K562 (cell line): ENCODE data around the gene SEC14L2. TPM values are rescaled to one million over a fixed set of nuclear protein-coding genes. Genes with fewer than 3 reads are reported as not detected.

ENCODE experiments used
- CUX1 ChIP-seq: fragments of 200-800 bp; sonication (Bioruptor generic); IDR thresholded peaks from 2 replicates; pipeline ENCODE4 v1.6.1; 2016; ENCODE audit warnings: missing genetic modification characterization, missing compliant biosample characterization
- ETV5 ChIP-seq: sonication (generic); formaldehyde crosslinking; IDR thresholded peaks from 2 replicates; pipeline ENCODE4 v1.4.0; 2020; ENCODE audit warnings: low read depth, mild to moderate bottlenecking, missing genetic modification reagents
- HDAC3 ChIP-seq: fragments of 450-650 bp; IDR thresholded peaks from 2 replicates; pipeline ENCODE4 v1.6.1; 2018; ENCODE audit warnings: borderline replicate concordance, mild to moderate bottlenecking, moderate library complexity; ENCODE audit not compliant: partially characterized antibody
- MED1 ChIP-seq: sonication (generic); formaldehyde crosslinking; IDR thresholded peaks from 2 replicates; pipeline ENCODE4 v1.8.1; 2023; ENCODE audit warnings: missing genetic modification reagents, borderline replicate concordance
- RBM22 ChIP-seq: fragments of 200-400 bp; formaldehyde crosslinking; IDR thresholded peaks from 2 replicates; pipeline ENCODE4 v1.6.1; 2018; ENCODE audit warnings: low read length, low read depth; ENCODE audit not compliant: poor library complexity, severe bottlenecking
- SLC30A9 ChIP-seq: fragments of 250-450 bp; sonication (Bioruptor Pico); IDR thresholded peaks from 2 replicates; pipeline ENCODE4 v1.8.0; 2022; ENCODE audit warnings: mild to moderate bottlenecking, moderate library complexity
- STAG1 ChIP-seq: sonication (generic); formaldehyde crosslinking; IDR thresholded peaks from 2 replicates; pipeline ENCODE4 v1.5.0; 2020; ENCODE audit warnings: missing genetic modification reagents, borderline replicate concordance
- ZBED1 ChIP-seq: IDR thresholded peaks from 2 replicates; pipeline ENCODE4 v1.6.1; 2014
- ZBTB1 ChIP-seq: sonication (generic); formaldehyde crosslinking; IDR thresholded peaks from 2 replicates; pipeline ENCODE4 v1.8.1; 2023; ENCODE audit warnings: missing genetic modification reagents, low read depth, mild to moderate bottlenecking, borderline replicate concordance
- ZBTB26 ChIP-seq: fragments of 450-650 bp; formaldehyde crosslinking; IDR thresholded peaks from 2 replicates; pipeline ENCODE4 v1.4.0; 2022; ENCODE audit warnings: missing genetic modification characterization
- ZNF75A ChIP-seq: fragments of 450-650 bp; formaldehyde crosslinking; IDR thresholded peaks from 2 replicates; pipeline ENCODE4 v1.4.0; 2020; ENCODE audit warnings: mild to moderate bottlenecking
- polyA plus RNA-seq, 8 experiments: library from polyadenylated mRNA; depleted of rRNA in 4 of 8; stranded (reverse) in 5 of 8; unstranded in 3 of 8; fragments of >200 nt; fragmentation: Nextera tagmentation in 2 of 8; fragmentation: Illumina TruSeq in 1 of 8; extraction: Ambion mirVana in 2 of 8; extraction: Trizol in 1 of 8; gene quantifications; 2 replicates each; pipeline versions ENCODE4 v1.2.1 to v1.2.3, GENCODE V29; 2011 to 2014; ENCODE audit warnings: inconsistent platforms in 1 of 8, missing spikeins in 1 of 8
- total RNA-seq, 7 experiments: library from RNA; depleted of rRNA in 6 of 7; stranded (reverse); fragments of >200 nt in 6 of 7; fragmentation: Illumina TruSeq in 2 of 7; extraction: Trizol in 2 of 7; gene quantifications; 2 replicates each; pipeline versions ENCODE4 v1.2.1 to v1.2.3, GENCODE V29; 2011 to 2021; ENCODE audit warnings: low replicate concordance in 1 of 7
- TF ChIP-seq, protein P1 (sequence below), 2 experiments: fragments of 450-650 bp in 1 of 2; sonication (generic) in 1 of 2; formaldehyde crosslinking in 1 of 2; IDR thresholded peaks; 2 replicates each; pipeline versions ENCODE4 v1.7.1 to v1.9.0; 2016 to 2022; ENCODE audit warnings: inconsistent platforms in 1 of 2, mild to moderate bottlenecking in 1 of 2, missing genetic modification reagents in 1 of 2

Gene SEC14L2
- total and polyA plus RNA-seq, 9 of the 15 experiments (the other 6 are each of a cell fraction or from before 2014, with no cell fraction given), result 0.03 to 0.17 (median 0.10) TPM

- TF ChIP-seq, protein P1, sequence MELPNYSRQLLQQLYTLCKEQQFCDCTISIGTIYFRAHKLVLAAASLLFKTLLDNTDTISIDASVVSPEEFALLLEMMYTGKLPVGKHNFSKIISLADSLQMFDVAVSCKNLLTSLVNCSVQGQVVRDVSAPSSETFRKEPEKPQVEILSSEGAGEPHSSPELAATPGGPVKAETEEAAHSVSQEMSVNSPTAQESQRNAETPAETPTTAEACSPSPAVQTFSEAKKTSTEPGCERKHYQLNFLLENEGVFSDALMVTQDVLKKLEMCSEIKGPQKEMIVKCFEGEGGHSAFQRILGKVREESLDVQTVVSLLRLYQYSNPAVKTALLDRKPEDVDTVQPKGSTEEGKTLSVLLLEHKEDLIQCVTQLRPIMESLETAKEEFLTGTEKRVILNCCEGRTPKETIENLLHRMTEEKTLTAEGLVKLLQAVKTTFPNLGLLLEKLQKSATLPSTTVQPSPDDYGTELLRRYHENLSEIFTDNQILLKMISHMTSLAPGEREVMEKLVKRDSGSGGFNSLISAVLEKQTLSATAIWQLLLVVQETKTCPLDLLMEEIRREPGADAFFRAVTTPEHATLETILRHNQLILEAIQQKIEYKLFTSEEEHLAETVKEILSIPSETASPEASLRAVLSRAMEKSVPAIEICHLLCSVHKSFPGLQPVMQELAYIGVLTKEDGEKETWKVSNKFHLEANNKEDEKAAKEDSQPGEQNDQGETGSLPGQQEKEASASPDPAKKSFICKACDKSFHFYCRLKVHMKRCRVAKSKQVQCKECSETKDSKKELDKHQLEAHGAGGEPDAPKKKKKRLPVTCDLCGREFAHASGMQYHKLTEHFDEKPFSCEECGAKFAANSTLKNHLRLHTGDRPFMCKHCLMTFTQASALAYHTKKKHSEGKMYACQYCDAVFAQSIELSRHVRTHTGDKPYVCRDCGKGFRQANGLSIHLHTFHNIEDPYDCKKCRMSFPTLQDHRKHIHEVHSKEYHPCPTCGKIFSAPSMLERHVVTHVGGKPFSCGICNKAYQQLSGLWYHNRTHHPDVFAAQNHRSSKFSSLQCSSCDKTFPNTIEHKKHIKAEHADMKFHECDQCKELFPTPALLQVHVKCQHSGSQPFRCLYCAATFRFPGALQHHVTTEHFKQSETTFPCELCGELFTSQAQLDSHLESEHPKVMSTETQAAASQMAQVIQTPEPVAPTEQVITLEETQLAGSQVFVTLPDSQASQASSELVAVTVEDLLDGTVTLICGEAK (IDR thresholded peaks at IDR 0.05), result no peak
- TF ChIP-seq, protein P1 (CRISPR knock-in tag; IDR thresholded peaks at IDR 0.05), result no peak
- TF ChIP-seq ETV5, result no peak
- no peak for TF ChIP-seq CUX1 (CRISPR knock-in tag)
- no peak for TF ChIP-seq SLC30A9 (CRISPR knock-in tag)
- TF ChIP-seq HDAC3, result no peak
- no peak for TF ChIP-seq MED1 (CRISPR knock-in tag)
- no peak for TF ChIP-seq ZBTB26
- TF ChIP-seq ZNF75A (CRISPR knock-in tag), result no peak
- no peak for TF ChIP-seq ZBED1
- TF ChIP-seq RBM22, result no peak
- no peak for TF ChIP-seq STAG1 (CRISPR knock-in tag)
- TF ChIP-seq ZBTB1, result no peak
These were observed 27.2 kb downstream of the SEC14L2 start (continued) for GRCh38 chr22:30423959-30424533.
